GM18499 (cell line): ENCODE results near the gene RNF39.
"Not testable (repeated sequence)": the region's sequence is repeated elsewhere in the genome, so short reads cannot be mapped to it uniquely, and the experiment has no call there.

ENCODE experiments used
- ATAC-seq: cut with Tn5 transposase; IDR thresholded peaks from one replicate; pipeline ENCODE4 v1.9.1; 2021; ENCODE audit warnings: moderate number of reproducible peaks; ENCODE audit not compliant: insufficient read depth, unreplicated experiment

RNF39 gene

DNA sequence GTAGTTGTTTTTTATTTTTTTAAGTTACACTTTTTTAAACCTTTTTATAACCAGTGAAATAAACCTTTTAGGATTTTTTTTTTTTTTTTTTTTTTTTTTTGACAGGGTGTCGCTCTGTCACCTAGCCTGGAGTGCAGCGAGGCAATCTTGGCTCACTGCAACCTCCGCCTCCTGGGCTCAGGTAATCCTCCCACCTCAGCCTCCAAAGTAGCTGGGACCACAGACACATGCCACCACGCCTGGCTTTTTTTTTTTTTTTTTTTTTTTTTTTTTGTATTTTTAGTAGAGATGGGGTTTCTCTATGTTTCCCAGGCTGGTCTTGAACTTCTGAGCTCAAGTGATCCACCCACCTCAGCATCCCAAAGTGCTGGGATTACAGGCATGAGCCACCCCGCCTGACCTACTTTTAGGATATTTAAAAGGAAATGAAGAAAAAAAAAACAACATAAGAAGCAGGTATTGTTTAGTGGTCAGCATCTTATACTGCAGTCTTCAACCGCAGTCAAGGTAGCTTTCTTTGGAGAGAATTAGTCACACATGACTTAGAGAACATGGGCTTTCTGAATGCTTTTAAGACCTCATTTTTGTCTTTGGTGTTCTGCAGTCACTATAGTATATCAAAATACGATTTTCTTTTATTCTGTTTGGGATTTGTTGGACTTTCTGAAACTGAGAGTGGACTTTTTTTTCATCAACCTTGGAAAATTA is 12.9 kb downstream of the RNF39 start:
- no peak for ATAC-seq

DNA sequence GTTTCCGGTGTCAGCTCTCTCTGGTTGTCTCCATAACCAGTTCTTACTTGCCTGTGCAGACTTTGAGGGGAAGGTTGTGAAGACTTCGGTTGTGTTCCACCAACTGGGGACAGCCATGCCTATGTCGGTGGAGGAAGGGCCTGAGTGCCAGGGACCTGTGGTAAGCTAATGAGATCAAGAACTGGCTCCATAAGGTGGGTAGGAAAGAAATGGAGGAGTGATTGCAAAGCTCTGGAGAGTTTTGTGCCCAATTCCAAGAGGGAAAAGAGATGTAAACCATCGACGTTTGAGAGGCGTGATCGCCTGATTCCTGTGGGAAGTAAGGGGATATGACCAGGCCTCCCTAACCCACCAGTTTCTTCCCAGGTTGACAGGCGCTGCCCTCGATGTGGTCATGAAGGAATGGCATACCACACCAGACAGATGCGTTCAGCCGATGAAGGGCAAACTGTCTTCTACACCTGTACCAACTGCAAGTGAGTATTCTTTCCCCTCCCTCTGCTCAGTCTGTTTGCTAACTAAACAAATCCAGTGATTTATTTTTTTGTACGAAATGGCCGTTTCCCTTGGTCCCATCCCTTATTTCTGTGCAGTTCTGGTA is 13.6 kb downstream of the RNF39 start:
- no peak for ATAC-seq

DNA sequence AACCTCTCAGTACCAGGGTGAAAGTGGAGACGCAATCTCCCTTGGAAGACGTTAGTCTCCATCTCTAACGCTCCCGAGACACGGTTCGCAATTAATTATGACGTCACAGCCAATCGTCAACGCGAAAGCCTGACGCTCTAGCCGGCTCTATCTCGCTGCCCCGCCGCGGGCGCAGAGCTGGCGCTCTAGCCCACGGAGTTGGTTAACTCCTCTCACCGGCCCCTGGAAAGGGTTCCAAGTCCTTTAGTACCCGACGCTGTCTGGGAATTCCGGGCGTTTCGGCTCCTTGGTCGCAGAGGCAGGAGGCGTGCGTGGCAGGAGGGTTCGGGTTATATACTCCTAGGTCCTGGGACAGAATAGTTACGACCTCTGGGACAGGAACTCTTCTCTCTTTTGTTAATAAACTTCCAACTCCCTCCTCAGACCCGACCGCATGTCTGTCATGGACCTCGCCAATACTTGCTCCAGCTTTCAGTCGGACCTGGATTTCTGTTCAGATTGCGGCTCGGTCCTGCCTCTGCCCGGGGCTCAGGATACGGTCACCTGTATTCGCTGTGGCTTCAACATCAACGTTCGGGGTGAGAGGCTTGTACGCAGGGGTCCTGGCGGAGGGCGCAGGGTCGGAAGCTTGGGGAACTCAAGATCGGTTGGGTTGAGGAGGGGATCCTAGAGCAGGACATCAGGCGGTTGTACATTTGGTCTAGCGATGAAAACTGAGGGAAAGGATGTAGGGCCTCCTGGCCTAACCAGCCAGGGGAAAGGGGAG is 14.3 kb downstream of the RNF39 start, which contains the start of gene POLR1H:
TSS of gene POLR1H (plus strand) at position 174 of the 766 bp plus-strand sequence. CDS start at position 434, 260 bp downstream.
- ATAC-seq, result peak; percentile 66

DNA sequence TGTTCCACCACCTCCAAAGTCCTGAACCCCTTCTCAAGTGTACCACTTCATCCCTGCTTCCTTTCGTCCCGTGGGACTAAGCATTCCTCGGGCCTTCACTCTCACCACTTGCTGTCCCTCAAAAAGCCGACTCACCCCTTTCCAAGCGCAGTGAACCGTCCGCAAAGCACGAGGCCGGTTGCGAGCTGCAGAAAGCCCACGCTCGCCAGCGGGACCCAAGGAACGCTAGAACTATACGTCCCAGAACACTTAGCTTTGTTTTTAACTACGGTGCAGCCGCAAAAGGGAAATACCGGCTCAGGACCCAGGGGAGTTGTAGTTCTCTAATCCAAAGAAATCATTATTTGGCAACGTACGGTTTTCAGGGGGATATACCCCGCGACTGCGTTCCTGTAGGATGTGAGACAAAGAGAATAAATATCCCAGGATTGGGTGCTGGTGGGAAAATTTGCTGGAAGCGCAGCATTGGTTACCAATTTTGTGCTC is 14.9 kb downstream of the RNF39 start:
- ATAC-seq, result peak; percentile 8

- no peak for ATAC-seq
Observed at GRCh38 chr6:30055513-30055912, 20.1 kb downstream of the RNF39 start.

DNA sequence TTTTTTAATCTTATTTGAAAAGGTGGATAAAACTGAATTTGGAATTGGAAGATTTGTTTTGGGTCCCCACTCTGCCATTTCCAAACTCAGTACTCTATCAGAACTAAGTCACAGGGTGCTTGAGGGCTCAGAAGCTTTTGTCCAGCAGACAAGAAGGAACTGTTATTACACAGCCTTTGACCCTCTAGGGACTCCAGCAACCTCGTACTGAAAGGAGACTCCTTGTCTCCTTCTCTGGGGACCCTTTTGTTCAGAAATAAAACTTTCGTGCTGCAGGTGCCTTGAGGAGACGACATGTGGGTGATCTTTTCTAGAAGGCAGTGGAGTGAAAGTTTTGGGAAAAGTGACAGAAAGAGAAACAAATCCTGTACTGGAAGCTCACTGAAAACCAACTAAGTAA is 21.9 kb downstream of the RNF39 start:
- no peak for ATAC-seq

DNA sequence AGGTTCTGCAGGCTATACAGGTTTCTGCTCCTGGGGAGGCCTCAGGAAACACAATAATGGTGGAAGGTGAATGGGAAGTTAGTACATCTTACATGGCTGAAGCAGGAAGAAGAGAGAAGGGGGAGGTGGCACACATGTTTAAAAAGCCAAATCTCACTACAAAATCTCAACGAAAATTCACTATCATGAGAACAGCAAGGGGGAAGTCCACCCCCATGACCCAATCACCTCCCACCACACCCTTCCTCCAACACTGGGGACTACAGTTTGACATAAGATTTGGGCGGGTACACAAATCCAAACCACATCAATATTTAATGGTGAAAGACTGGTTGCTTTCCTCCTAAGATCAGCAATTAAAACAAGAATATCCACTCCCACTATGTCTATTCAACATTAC is 28.3 kb downstream of the RNF39 start:
- no peak for ATAC-seq

- ATAC-seq, result no peak
Observed at GRCh38 chr6:30044630-30045029, 30.9 kb downstream of the RNF39 start.

DNA sequence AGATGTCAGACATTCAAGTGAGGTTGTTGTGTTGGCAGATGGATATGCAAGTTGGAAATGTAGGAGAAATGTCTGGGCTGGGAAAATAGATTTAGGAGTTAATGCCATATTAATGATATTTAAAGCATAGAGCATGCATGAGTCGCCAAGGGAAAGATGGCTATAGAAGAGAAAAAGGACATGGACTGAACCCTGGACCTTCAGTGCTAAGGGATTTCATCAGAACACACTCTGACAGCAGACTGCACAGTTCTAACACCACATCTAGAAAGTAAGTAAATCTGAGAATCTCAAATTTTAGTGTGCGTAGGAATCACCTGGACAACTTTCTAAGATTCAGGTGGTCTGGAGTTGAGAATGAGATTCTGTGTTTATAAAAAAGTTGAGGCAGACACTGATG is 31.8 kb downstream of the RNF39 start:
- no peak for ATAC-seq

GRCh38 chr6:30042914-30043313 is 32.7 kb downstream of the RNF39 start:
- ATAC-seq, result no peak

GRCh38 chr6:30042476-30042875 is 33.1 kb downstream of the RNF39 start:
- ATAC-seq, result no peak

- no peak for ATAC-seq
Observed at GRCh38 chr6:30041821-30042220, 33.7 kb downstream of the RNF39 start.

GRCh38 chr6:30041221-30041620 is 34.3 kb downstream of the RNF39 start:
- ATAC-seq, result no peak

GRCh38 chr6:30037182-30037788 is 38.3 kb downstream of the RNF39 start:
- no peak for ATAC-seq

DNA sequence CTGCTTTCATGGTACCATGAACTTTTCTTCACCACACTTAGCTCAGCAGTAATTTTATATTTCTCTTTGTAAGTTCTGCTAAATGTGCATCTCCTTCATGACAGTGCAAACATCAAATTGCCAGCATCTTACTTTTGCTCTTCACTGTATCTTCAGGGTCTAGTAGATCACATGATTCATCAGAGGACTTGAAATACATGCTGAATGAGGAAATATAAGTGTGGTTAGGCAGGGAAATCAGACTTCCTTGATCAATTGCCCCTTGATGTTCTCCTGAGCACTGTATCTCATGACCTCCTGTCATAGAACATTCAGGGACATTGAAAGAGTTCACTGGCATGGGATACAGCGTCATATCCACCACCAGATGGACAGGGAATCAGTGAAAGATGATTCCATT is 39.8 kb downstream of the RNF39 start:
- no peak for ATAC-seq

DNA sequence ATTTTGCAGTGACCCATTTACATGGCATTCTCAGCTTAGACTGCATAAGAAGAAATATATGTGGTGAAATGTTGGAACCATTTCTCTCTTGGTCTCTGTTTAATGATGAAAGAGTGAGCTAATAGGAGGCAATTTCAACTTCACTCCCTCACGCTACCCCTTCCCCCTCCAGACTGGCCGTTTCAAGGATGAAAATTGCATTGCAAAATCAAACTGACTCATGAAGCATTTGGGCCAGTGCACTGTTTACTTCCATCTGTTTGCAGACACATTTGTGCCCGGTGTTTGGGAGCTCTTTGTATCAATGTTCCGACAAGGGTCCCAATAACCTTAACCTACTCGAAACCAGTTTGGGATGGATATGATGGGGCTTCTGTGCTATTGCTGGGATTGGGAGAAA is 42.1 kb downstream of the RNF39 start:
- not testable (repeated sequence) for ATAC-seq

DNA sequence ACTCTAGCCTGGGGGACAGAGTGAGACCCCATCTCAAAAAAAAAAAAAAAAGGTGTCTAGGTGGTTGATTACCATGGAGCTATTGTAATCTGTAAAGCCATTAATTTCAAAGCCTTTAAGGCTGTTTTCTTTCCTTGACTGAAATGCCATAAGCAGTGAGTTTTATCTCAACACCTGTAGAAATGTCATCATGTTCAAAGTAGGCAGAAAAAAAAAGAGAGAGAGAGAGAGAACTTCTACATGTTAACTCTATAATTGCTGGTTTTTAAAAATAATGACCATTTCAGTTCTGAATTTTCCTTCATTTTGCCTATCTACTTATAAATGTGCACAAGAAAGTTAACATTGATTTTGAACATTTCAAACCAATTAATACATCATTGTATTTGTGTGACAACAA is 44.2 kb downstream of the RNF39 start:
- ATAC-seq, result no peak

GRCh38 chr6:30029588-30029987 is 46.0 kb downstream of the RNF39 start:
- ATAC-seq, result no peak

- ATAC-seq, result no peak
Observed at GRCh38 chr6:30025186-30025585, 50.4 kb downstream of the RNF39 start.

DNA sequence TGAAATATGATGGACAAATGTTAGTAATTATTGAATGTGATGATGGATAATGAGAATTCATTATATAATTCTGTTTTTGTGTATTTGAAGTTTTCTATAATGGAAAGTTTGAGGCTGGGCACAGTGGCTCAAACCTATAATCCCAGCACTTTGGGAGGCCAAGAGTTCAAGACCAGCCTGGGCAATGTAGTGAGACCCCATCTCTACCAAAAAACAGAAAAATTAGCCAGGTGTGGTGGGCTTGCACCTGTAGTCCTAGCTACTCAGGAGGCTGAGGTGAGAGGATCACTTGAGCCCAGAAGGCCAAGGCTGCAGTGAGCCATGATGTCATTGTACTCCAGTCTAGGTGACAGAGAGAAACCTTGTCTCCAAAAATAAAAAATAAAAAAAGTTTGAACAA is 52.9 kb downstream of the RNF39 start:
- not testable (repeated sequence) for ATAC-seq

DNA sequence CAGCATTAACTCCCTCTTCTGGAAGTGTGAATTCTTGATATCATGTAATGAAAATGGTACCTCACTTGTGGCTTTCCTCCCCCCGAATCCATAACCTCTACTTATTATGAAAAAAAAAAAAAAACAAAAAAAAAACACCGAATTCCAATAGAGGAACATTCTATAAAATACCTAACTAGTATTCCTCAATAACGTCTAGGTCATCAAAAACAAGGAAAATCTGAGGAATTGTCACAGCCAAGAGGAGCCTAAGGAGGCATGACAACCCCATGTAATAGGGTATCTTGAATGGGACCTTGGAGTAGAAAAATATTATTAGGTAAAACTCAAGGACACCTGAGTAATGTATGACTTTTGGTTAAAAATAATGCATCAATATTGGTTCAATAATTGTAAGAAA is 53.4 kb downstream of the RNF39 start:
- ATAC-seq, result no peak
